Measurements from ENCODE around the gene SLC26A3.

Gene SLC26A3

DNA sequence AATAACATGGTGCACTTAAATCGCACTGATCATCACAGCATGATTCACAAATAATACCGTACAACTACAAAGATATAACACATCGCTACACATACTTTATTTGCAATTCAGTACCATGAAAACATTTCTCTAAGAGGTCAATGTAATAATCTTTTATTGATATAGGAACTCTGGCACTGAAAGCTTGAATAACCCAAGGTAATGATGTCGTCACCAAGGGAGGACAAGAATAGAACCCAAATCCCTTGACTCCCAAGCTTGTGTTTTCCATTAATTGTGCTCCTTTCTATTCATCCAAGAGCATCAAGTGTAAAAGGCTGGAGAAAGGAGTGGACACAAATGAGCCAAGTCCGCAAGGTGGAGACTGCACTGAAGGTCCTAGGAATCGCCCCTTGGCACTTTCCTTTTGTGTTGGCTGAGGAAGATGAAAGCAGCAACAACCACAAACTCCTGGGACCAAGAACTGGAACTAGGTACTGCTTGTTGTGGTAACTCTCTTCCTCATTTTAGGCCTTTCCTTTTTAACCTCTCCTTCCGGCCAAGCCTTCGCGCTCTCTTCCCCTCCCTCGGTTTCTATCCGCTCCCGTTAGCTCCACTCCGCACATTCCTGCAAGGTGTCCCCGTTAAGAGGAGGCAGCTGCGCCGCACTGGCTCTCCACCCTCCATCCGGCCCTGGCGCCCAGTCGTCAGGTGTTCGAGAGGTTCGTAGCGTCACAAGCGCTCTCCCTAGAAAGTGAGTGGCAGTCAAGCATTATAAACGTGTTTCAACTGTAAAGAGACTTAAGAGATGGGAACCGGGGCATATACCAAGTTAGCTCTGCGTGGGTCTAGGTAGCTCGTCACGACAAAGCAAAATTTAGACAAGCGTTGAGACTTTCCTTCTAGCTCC lies 60.1 kb downstream of the SLC26A3 start:
- H3K4me1 ChIP-seq (ENCODE audit: low read length): peaks cover 23% of the 10 kb centered on the region
- H3K27ac ChIP-seq (ENCODE audit: low read length): peak overlapping the region; percentile 91
- H2AFZ ChIP-seq (ENCODE audit: low read length): peak overlapping the region; percentile 86
- H3K9me3 ChIP-seq (replicated peaks; ENCODE audit: insufficient read depth, low read length): no peaks in the 10 kb centered on the region
- no peaks in the 10 kb centered on the region for H3K27me3 ChIP-seq (replicated peaks; ENCODE audit: insufficient read depth, low read length)
- H3K36me3 ChIP-seq (replicated peaks; ENCODE audit: insufficient read depth, low read length): no peaks in the 10 kb centered on the region
- H4K20me1 ChIP-seq (ENCODE audit: insufficient read depth, low read length): peaks cover 31% of the 10 kb centered on the region
- DNase-seq: no peak
- peaks cover 19% of the 10 kb centered on the region for H3F3A ChIP-seq (ENCODE audit: insufficient read depth, low read length)
- no peaks in the 10 kb centered on the region for H3K9me2 ChIP-seq (replicated peaks; ENCODE audit: insufficient read depth, low read length)
- H3K9ac ChIP-seq (ENCODE audit: low read length): peak overlapping the region; percentile 86
- TF ChIP-seq EZH2phosphoT487 (IDR thresholded peaks at IDR 0.05; ENCODE audit: low read length) (no peak), EZH2 (optimal IDR thresholded peaks at IDR 0.05; ENCODE audit: low read depth, low read length) (no peak)
- TF ChIP-seq, protein P1, sequence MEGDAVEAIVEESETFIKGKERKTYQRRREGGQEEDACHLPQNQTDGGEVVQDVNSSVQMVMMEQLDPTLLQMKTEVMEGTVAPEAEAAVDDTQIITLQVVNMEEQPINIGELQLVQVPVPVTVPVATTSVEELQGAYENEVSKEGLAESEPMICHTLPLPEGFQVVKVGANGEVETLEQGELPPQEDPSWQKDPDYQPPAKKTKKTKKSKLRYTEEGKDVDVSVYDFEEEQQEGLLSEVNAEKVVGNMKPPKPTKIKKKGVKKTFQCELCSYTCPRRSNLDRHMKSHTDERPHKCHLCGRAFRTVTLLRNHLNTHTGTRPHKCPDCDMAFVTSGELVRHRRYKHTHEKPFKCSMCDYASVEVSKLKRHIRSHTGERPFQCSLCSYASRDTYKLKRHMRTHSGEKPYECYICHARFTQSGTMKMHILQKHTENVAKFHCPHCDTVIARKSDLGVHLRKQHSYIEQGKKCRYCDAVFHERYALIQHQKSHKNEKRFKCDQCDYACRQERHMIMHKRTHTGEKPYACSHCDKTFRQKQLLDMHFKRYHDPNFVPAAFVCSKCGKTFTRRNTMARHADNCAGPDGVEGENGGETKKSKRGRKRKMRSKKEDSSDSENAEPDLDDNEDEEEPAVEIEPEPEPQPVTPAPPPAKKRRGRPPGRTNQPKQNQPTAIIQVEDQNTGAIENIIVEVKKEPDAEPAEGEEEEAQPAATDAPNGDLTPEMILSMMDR (IDR thresholded peaks at IDR 0.05; ENCODE audit: low read length): no peak
- H3K4me3 ChIP-seq (ENCODE audit: low read length): peak overlapping the region; percentile 84
- H3K4me2 ChIP-seq (ENCODE audit: low read depth, low read length): peak overlapping the region; percentile 85
- H3K79me2 ChIP-seq (ENCODE audit: low read length): peaks cover 41% of the 10 kb centered on the region

DNA sequence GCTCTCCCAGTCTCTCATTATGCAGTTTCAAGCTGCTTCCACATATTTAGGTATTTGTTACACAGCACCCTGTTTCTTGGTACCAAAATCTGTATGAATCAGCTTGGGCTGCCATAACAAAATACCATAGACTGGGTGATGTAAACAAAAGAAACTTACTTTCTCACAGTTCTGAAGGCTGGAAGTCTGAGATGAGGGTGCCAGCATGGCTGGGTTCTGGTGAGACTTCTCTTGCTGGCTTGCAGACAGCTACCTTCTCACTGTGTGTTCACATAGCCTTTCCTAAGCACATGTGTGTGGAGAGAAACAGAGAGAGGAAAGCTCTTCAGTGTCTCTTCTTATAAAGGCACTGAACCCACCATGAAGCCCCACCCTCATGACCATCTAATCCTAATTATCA lies 74.7 kb downstream of the SLC26A3 start:
- Histone ChIP-seq H4K20me1 (ENCODE audit: insufficient read depth, low read length) (no peaks in the 10 kb centered on the region), H3K27me3 (replicated peaks; ENCODE audit: insufficient read depth, low read length) (no peaks in the 10 kb centered on the region), H3K9ac (ENCODE audit: low read length) (no peak overlapping the region), H3F3A (ENCODE audit: insufficient read depth, low read length) (no peaks in the 10 kb centered on the region), H3K9me3 (replicated peaks; ENCODE audit: insufficient read depth, low read length) (no peaks in the 10 kb centered on the region), H2AFZ (ENCODE audit: low read length) (no peak overlapping the region), H3K36me3 (replicated peaks; ENCODE audit: insufficient read depth, low read length) (no peaks in the 10 kb centered on the region), H3K4me1 (ENCODE audit: low read length) (no peaks in the 10 kb centered on the region), H3K4me2 (ENCODE audit: low read depth, low read length) (no peak overlapping the region), H3K27ac (ENCODE audit: low read length) (no peak overlapping the region), H3K9me2 (replicated peaks; ENCODE audit: insufficient read depth, low read length) (no peaks in the 10 kb centered on the region), H3K4me3 (ENCODE audit: low read length) (no peak overlapping the region), H3K79me2 (ENCODE audit: low read length) (no peaks in the 10 kb centered on the region)
- DNase-seq: no peak
- no peak for TF ChIP-seq EZH2phosphoT487 (IDR thresholded peaks at IDR 0.05; ENCODE audit: low read length)
- TF ChIP-seq, protein P1 (IDR thresholded peaks at IDR 0.05; ENCODE audit: low read length): no peak
- no peak for TF ChIP-seq EZH2 (optimal IDR thresholded peaks at IDR 0.05; ENCODE audit: low read depth, low read length)

DNA sequence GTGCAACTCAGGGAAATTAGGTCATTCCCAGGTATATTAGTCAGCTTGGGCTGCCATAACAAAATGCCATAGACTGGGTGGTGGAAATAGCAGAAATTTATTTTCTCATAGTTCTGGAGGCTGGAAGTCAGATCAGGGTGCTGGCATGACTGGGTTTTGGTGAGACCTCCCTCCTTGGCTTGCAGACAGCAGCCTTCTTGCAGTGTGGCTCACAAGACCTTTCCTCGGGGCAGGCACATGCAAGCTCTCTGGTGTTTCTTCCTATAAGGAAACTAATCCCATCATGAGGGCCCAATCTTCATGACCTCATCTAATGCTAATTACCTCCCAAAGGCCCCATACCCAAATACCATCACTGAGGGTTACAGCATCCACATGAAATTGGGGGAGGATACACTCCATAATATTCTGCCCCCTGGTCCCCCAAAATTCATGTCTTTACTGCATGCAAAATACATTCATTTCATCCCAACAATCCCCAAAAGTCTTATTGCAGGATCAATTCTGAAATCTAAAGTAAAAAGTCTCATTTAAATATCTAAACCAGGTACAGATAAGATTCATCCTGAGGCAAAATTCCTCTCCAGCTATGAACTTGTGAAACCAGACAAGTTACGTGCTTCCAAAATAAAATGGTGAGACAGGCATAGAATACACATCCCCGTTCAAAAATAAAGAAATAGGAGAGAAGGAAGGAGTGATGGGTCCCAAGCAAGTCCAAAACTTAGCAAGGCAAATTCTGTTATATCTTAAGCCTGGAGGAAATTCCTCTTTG lies 76.5 kb downstream of the SLC26A3 start:
- H3K9me2 ChIP-seq (replicated peaks; ENCODE audit: insufficient read depth, low read length): no peaks in the 10 kb centered on the region
- H3K9me3 ChIP-seq (replicated peaks; ENCODE audit: insufficient read depth, low read length): no peaks in the 10 kb centered on the region
- no peaks in the 10 kb centered on the region for H3K36me3 ChIP-seq (replicated peaks; ENCODE audit: insufficient read depth, low read length)
- TF ChIP-seq EZH2phosphoT487 (IDR thresholded peaks at IDR 0.05; ENCODE audit: low read length) (no peak), EZH2 (optimal IDR thresholded peaks at IDR 0.05; ENCODE audit: low read depth, low read length) (no peak)
- TF ChIP-seq, protein P1 (IDR thresholded peaks at IDR 0.05; ENCODE audit: low read length): no peak
- no peaks in the 10 kb centered on the region for H4K20me1 ChIP-seq (ENCODE audit: insufficient read depth, low read length)
- H3K4me2 ChIP-seq (ENCODE audit: low read depth, low read length): no peak overlapping the region
- H3K27me3 ChIP-seq (replicated peaks; ENCODE audit: insufficient read depth, low read length): no peaks in the 10 kb centered on the region
- H3K4me1 ChIP-seq (ENCODE audit: low read length): no peaks in the 10 kb centered on the region
- no peaks in the 10 kb centered on the region for H3F3A ChIP-seq (ENCODE audit: insufficient read depth, low read length)
- no peak overlapping the region for H2AFZ ChIP-seq (ENCODE audit: low read length)
- no peak for DNase-seq
- H3K27ac ChIP-seq (ENCODE audit: low read length): no peak overlapping the region
- no peak overlapping the region for H3K4me3 ChIP-seq (ENCODE audit: low read length)
- no peak overlapping the region for H3K9ac ChIP-seq (ENCODE audit: low read length)
- no peaks in the 10 kb centered on the region for H3K79me2 ChIP-seq (ENCODE audit: low read length)
